K562 (cell line): Measurements from ENCODE around the gene YAE1. TPM values are rescaled to one million over a fixed set of nuclear protein-coding genes. Genes with fewer than 3 reads are reported as not detected.

Experiments
- ATAC-seq: fragments of 200-7000 bp; cut with Tn5 transposase; 3 replicates; pipeline ENCODE4 v1.9.1; 2020; ENCODE audit warnings: moderate library complexity
- BruUV-seq: library from RNA; stranded (reverse); fragments of 400-500 nt; replicated peaks from 2 replicates; lab custom pipeline; 2021; lab: Mats Ljungman, UMichigan
- CTCF ChIA-PET: fragments of 300-600 bp; formaldehyde crosslinking; extraction: SDS; loops from one replicate; lab custom pipeline; 2021; ENCODE audit warnings: low intra/inter-chr PET ratio; lab: Yijun Ruan, JAX
- POLR2A ChIA-PET: fragments of 300-600, 350-650 bp; sonication (Branson Sonifier 250); formaldehyde crosslinking; extraction: SDS; loops from one replicate; lab custom pipeline; 2021; ENCODE audit warnings: antibody characterized with exemption, inconsistent platforms; lab: Yijun Ruan, JAX
- DNase-seq, 4 experiments: peaks; one replicate each; pipeline versions ENCODE4 v3.0.0 to v3.0.0-alpha.2; 2011 to 2018; ENCODE audit warnings: low spot score in 3 of 4, mixed read lengths in 3 of 4; ENCODE audit errors: extremely low read depth in 1 of 4
- FAIRE-seq: peaks from 2 replicates; lab custom pipeline; 2011; peaks lifted over from hg19 to GRCh38; lab: Jason Lieb, UNC
- H2AFZ ChIP-seq: 2 replicates; pipeline ENCODE4 v1.6.0; 2011; ENCODE audit warnings: low read depth, low read length, control low read depth, inconsistent platforms
- H3K27ac ChIP-seq: fragments of 200-600 bp; 3 replicates; pipeline ENCODE4 v1.8.0; 2011; ENCODE audit warnings: low read depth, mild to moderate bottlenecking, control low read depth, inconsistent platforms, low read length, moderate library complexity, mixed read lengths; ENCODE audit errors: extremely low read depth
- H3K27me3 ChIP-seq, 2 experiments: fragments of 300-600 bp in 1 of 2; 2 replicates in 1 of 2; 3 replicates in 1 of 2; pipeline versions ENCODE4 v1.6.0 to v1.8.0; 2011; ENCODE audit warnings: inconsistent platforms in 2 of 2, low read length in 2 of 2, mild to moderate bottlenecking in 1 of 2, mixed read lengths in 1 of 2, moderate library complexity in 1 of 2; ENCODE audit not compliant: control insufficient read depth in 2 of 2, insufficient read depth in 2 of 2
- H3K36me3 ChIP-seq: fragments of 300-600 bp; 3 replicates; pipeline ENCODE4 v1.8.0; 2011; ENCODE audit warnings: mild to moderate bottlenecking, low read length, inconsistent platforms; ENCODE audit not compliant: control insufficient read depth, insufficient read depth
- H3K4me1 ChIP-seq, 2 experiments: fragments of 200-600 bp in 1 of 2; replicated peaks in 1 of 2; 2 replicates in 1 of 2; 3 replicates in 1 of 2; pipeline versions ENCODE4 v1.5.1 to v1.8.0; 2011; ENCODE audit warnings: inconsistent platforms in 2 of 2, low read length in 2 of 2, mild to moderate bottlenecking in 1 of 2, mixed read lengths in 1 of 2, moderate library complexity in 1 of 2; ENCODE audit not compliant: control insufficient read depth in 2 of 2, insufficient read depth in 2 of 2
- H3K4me2 ChIP-seq: 2 replicates; pipeline ENCODE4 v1.6.1; 2011; ENCODE audit warnings: low read length, control low read depth, inconsistent platforms, mixed read lengths; ENCODE audit not compliant: insufficient read depth
- H3K4me3 ChIP-seq: fragments of 200-600 bp; sonication (generic), shearing (Covaris generic); 2 replicates; pipeline ENCODE4 v1.5.1; 2016; ENCODE audit warnings: control low read depth, inconsistent platforms
- H3K79me2 ChIP-seq: fragments of 200-600 bp; 3 replicates; pipeline ENCODE4 v1.8.0; 2011; ENCODE audit warnings: low read length, inconsistent platforms; ENCODE audit not compliant: control insufficient read depth, insufficient read depth
- H3K9ac ChIP-seq, 2 experiments: 2 replicates each; pipeline versions ENCODE4 v1.6.0 to v1.6.1; 2011; ENCODE audit warnings: low read depth in 2 of 2, low read length in 2 of 2, control low read depth in 1 of 2, inconsistent platforms in 1 of 2, mild to moderate bottlenecking in 1 of 2, mixed read lengths in 1 of 2; ENCODE audit not compliant: insufficient read depth in 1 of 2
- H3K9me1 ChIP-seq: one replicate; pipeline ENCODE4 v1.6.0; 2011; ENCODE audit warnings: inconsistent platforms, mild to moderate bottlenecking, low read length, moderate library complexity; ENCODE audit not compliant: control insufficient read depth, insufficient read depth
- H3K9me3 ChIP-seq: replicated peaks from 2 replicates; pipeline ENCODE4 v1.5.1; 2011; ENCODE audit warnings: low read depth, low read length, inconsistent platforms; ENCODE audit not compliant: control insufficient read depth, insufficient read depth
- H4K20me1 ChIP-seq: replicated peaks from 2 replicates; pipeline ENCODE4 v1.6.1; 2011; ENCODE audit warnings: low read length, inconsistent platforms, mixed read lengths; ENCODE audit not compliant: control insufficient read depth, insufficient read depth
- KLF1 ChIP-seq: fragments of 450-650 bp; IDR thresholded peaks from 2 replicates; pipeline ENCODE4 v1.6.1; 2016; ENCODE audit warnings: missing genetic modification characterization, missing compliant biosample characterization
- MBD2 ChIP-seq: sonication (generic); IDR thresholded peaks from 2 replicates; pipeline ENCODE4 v1.6.1; 2016; ENCODE audit warnings: low read depth, borderline replicate concordance
- SPI1 ChIP-seq: IDR thresholded peaks from 2 replicates; pipeline ENCODE4 v1.6.1; 2011; ENCODE audit warnings: low read depth, low read length, control low read depth, borderline replicate concordance
- WGBS: fragments of 100-300 bp; shearing (Covaris generic); methylation state at CpG from one replicate; pipeline ENCODE4 v1.1.6; 2016; ENCODE audit warnings: low coverage, mixed read lengths; ENCODE audit not compliant: insufficient coverage; ENCODE audit errors: missing lambda C conversion rate; 5-methylcytosine and 5-hydroxymethylcytosine counted together
- in situ Hi-C: fragments of 300-500 bp; cut with MboI; formaldehyde crosslinking; loops from 4 replicates; pipeline ENCODE4 v1.15.0; 2018; ENCODE audit warnings: inconsistent platforms, mixed read lengths
- intact Hi-C: fragments of 100-400 bp; cut with micrococcal nuclease; formaldehyde crosslinking; loops from 2 replicates; pipeline ENCODE4 v1.14.2; 2022
- polyA plus RNA-seq, 8 experiments: library from polyadenylated mRNA; depleted of rRNA in 4 of 8; stranded (reverse) in 5 of 8; unstranded in 3 of 8; fragments of >200 nt; fragmentation: Nextera tagmentation in 2 of 8; fragmentation: Illumina TruSeq in 1 of 8; extraction: Ambion mirVana in 2 of 8; extraction: Trizol in 1 of 8; gene quantifications; 2 replicates each; pipeline versions ENCODE4 v1.2.1 to v1.2.3, GENCODE V29; 2011 to 2014; ENCODE audit warnings: inconsistent platforms in 1 of 8, missing spikeins in 1 of 8
- total RNA-seq, 7 experiments: library from RNA; depleted of rRNA in 6 of 7; stranded (reverse); fragments of >200 nt in 6 of 7; fragmentation: Illumina TruSeq in 2 of 7; extraction: Trizol in 2 of 7; gene quantifications; 2 replicates each; pipeline versions ENCODE4 v1.2.1 to v1.2.3, GENCODE V29; 2011 to 2021; ENCODE audit warnings: low replicate concordance in 1 of 7
- TF ChIP-seq, protein P1 (sequence below): fragments of 250-450 bp; sonication (Bioruptor Pico); IDR thresholded peaks from 2 replicates; pipeline ENCODE4 v1.4.0; 2020; ENCODE audit warnings: mild to moderate bottlenecking, moderate library complexity

Gene YAE1
- total and polyA plus RNA-seq, 9 of the 15 experiments (the other 6 are each of a cell fraction or from before 2014, with no cell fraction given), result 15.2 to 63.4 (median 30.1) TPM

DNA sequence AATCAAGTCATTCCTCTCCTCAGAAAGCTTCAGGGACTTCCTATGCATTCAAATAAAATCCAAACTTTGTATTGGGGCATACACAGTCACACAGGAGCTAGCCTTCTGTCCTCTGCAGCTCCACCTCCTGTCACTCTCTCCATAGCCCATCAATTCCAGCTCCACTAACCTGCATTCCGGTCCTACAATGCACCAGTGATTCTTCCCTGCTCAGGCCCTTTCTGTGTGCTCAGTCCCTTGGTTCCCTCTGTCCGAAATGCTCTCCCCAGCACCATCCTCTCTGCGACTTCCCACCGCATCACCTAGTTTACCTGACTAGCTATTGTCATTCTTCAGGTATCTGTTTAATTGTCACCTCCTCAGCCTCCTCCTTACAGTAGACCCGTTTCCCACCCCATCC, 26.4 kb upstream of the YAE1 start:
- intact Hi-C loops, result no loop called here
- FAIRE-seq (peak; percentile 55), ATAC-seq (peak; percentile 55; the same call in 2 of the 3 replicates), DNase-seq (no peak)
- POLR2A ChIA-PET, result interaction anchor here (0.5 to 0.9 kb wide), 3 partner anchors 14 to 269 kb away, joined by 3 to 4 read pairs (median 4); no protein-coding TSS in a partner anchor
- H3K36me3 ChIP-seq, result no peaks in the 10 kb centered on the region
- H3K27me3 ChIP-seq, result peaks cover 17 to 30% of the 10 kb centered on the region in 2 experiments
- H3K4me2 ChIP-seq, result no peak overlapping the region
- no peak overlapping the region for H3K27ac ChIP-seq
- 3% methylated on average over 5 of the region's 5 CpGs for WGBS
- H2AFZ ChIP-seq, result no peak overlapping the region
- H3K4me1 ChIP-seq, result no peaks in the 10 kb centered on the region
- H3K4me3 ChIP-seq, result no peak overlapping the region
- no TSS peak for BruUV-seq
- H3K9me1 ChIP-seq, result no peaks in the 10 kb centered on the region
- in situ Hi-C loops, result no loop called here
- no peaks in the 10 kb centered on the region for H4K20me1 ChIP-seq
- no peak for TF ChIP-seq MBD2
- H3K79me2 ChIP-seq, result no peaks in the 10 kb centered on the region
- CTCF ChIA-PET, result no interaction called here
- H3K9ac ChIP-seq, result no peak overlapping the region
- H3K9me3 ChIP-seq, result no peaks in the 10 kb centered on the region

DNA sequence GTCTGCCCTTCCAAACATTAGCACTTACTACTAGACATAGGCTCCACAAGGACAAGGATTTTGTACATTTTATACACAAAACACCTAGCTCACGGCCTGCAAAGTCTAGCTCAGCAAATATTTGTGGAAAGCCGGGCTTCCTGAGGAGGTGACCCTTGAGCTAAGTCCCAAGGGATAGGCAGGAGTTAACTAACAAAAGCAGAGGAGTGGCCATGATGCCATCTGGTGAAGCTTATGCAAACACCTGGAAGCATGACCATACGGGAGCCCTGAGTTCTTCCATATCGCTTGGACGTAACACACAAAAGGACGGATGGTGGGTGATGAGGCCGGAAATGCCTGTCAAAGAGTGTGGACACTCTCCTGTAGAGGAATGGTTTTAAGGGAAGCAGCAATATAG, 25.9 kb upstream of the YAE1 start:
- no TSS peak for BruUV-seq
- intact Hi-C loops (no loop called here), in situ Hi-C loops (no loop called here)
- Histone ChIP-seq H3K27me3 (peaks cover 17 to 30% of the 10 kb centered on the region in 2 experiments; a peak in 4 of 5 replicates), H3K4me1 (no peaks in the 10 kb centered on the region), H3K27ac (no peak overlapping the region), H3K4me3 (no peak overlapping the region), H3K9me1 (no peaks in the 10 kb centered on the region), H3K9me3 (no peaks in the 10 kb centered on the region), H4K20me1 (no peaks in the 10 kb centered on the region), H3K79me2 (no peaks in the 10 kb centered on the region), H3K9ac (no peak overlapping the region), H2AFZ (no peak overlapping the region), H3K36me3 (no peaks in the 10 kb centered on the region), H3K4me2 (no peak overlapping the region)
- ATAC-seq (no peak), DNase-seq (no peak), FAIRE-seq (no peak)
- ChIA-PET CTCF (no interaction called here), POLR2A (interaction anchor here (0.9 kb wide), 1 partner anchor 15 kb away, joined by 4 read pairs; no protein-coding TSS in a partner anchor)
- WGBS, result under 1% methylated on average over 7 of the region's 7 CpGs
- TF ChIP-seq SPI1 (no peak), KLF1 (tag) (no peak)
- TF ChIP-seq, protein P1, sequence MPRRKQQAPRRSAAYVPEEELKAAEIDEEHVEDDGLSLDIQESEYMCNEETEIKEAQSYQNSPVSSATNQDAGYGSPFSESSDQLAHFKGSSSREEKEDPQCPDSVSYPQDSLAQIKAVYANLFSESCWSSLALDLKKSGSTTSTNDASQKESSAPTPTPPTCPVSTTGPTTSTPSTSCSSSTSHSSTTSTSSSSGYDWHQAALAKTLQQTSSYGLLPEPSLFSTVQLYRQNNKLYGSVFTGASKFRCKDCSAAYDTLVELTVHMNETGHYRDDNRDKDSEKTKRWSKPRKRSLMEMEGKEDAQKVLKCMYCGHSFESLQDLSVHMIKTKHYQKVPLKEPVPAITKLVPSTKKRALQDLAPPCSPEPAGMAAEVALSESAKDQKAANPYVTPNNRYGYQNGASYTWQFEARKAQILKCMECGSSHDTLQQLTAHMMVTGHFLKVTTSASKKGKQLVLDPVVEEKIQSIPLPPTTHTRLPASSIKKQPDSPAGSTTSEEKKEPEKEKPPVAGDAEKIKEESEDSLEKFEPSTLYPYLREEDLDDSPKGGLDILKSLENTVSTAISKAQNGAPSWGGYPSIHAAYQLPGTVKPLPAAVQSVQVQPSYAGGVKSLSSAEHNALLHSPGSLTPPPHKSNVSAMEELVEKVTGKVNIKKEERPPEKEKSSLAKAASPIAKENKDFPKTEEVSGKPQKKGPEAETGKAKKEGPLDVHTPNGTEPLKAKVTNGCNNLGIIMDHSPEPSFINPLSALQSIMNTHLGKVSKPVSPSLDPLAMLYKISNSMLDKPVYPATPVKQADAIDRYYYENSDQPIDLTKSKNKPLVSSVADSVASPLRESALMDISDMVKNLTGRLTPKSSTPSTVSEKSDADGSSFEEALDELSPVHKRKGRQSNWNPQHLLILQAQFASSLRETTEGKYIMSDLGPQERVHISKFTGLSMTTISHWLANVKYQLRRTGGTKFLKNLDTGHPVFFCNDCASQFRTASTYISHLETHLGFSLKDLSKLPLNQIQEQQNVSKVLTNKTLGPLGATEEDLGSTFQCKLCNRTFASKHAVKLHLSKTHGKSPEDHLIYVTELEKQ (CRISPR knock-in tag), result no peak
